Frontal cortex (tissue), 4 donors: ENCODE results near the gene ZER1. TPM values are rescaled to one million over a fixed set of nuclear protein-coding genes. Genes with fewer than 3 reads are reported as not detected.
"Not testable (repeated sequence)": the region's sequence is repeated elsewhere in the genome, so short reads cannot be mapped to it uniquely, and the experiment has no call there.

Experiments used
- DNase-seq, 2 donors: peaks; one replicate each; pipeline ENCODE4 v3.0.0; 2012; ENCODE audit warnings: low spot score in 2 of 2
- FAIRE-seq: peaks from 2 replicates; lab custom pipeline; 2012; peaks lifted over from hg19 to GRCh38; lab: Jason Lieb, UNC
- total RNA-seq: library from RNA; depleted of rRNA; stranded (reverse); fragments of >200 nt; gene quantifications from one replicate; pipeline ENCODE4 v1.2.3, GENCODE V29; 2014
- donor health status: control.
- donor health status: control.
- donor health status: control.

Gene ZER1
- total RNA-seq, 1 donor from 2014 or later: 20.4 TPM

DNA sequence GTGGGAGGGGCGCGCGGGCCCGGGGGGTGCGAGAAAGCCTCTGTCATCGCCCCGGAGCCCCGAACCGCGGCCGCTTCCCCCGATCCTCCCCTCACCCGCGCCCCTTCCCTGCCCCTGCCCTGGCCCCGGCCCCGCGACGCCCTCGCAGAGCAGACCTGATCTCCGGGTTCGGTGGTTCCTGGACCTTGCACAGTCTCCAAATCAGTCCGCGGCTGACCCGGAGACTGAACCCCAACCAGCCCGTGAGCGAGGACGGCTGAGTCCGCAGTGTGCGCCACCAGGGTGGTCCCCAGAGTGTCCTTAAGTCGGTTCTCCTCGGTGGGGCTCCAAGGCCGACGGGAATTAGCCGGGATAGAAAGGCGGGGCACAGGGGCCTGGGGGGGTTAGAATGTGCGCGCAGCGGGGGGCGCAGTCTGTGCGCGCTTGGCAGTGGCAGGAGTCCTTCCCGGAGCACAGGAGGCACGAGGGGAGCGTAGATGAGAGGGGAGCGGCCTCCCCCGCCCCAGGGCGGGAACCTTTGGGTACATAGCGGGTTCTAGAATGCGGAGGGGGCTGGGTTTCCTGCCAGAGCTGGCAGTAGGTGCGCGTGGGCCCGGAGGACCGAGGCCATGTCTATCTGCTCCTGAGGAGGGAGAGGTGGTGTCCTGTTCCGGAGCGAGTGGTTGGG is 68.6 kb downstream of the ZER1 start:
- DNase-seq (no peak), FAIRE-seq (no peak)

DNA sequence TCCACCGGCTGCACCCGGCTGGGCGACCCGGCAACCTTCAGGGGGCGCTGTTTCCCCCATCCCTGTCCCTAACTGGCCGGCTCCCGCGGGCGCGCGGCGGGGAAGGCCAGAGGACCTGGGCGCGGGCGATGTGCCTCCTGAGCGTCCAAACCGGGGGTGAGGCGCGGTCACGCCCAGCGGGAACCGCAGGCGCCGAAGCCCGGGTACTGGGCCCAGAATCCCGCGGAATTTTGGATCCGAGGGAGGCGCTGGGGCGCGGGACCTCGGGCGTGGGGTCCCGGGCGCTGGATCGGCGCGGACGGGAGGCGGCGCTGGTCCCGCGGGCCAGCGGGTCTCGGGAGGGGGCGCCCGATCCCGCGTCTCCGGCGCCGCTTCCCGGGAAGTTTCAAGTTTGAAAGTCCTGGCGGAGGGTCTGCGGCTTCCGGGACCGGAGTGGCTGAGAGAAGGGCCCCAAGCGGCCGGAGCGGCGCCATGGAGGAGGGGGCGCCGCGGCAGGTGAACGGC is 69.2 kb downstream of the ZER1 start, which contains the start of gene PKN3:
TSS of gene PKN3 (plus strand) at position 59 of the 504 bp plus-strand sequence. CDS start at position 472, 413 bp downstream.
- no peak for FAIRE-seq

DNA sequence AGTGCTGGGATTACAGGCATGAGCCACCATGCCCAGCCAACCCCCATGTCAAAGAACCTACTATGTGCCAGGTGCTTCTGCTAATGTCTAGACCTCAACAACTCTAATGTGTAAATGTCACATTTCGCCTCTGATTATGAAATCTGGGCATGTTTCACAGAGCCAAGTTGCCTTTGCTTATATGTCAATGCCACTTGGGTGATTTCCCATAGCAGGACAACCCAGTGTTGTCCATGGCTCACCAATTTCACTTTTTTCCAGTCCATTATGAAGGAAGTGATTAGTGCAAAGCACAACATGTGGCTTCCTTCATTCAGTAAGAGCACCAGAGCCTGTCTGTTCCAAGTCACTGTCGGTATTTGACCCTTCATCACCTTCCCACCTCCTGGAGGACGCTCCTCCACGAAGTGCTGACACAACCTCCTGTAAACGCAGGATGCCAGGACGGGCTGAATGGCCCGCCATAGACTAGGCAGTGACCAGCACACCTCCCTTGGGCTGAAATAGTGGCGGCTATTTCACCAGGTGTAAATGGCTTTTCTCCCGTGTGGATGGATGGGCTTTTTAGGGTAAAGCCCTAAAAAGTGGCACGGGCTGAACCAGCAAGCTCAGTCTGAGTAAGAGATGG is 70.4 kb downstream of the ZER1 start:
- FAIRE-seq (no peak), DNase-seq (no peak)

More for the DNA sequence above, 69.2 kb downstream of the ZER1 start, which contains the start of gene PKN3:
- DNase-seq: peak; percentile 84 to 93

DNA sequence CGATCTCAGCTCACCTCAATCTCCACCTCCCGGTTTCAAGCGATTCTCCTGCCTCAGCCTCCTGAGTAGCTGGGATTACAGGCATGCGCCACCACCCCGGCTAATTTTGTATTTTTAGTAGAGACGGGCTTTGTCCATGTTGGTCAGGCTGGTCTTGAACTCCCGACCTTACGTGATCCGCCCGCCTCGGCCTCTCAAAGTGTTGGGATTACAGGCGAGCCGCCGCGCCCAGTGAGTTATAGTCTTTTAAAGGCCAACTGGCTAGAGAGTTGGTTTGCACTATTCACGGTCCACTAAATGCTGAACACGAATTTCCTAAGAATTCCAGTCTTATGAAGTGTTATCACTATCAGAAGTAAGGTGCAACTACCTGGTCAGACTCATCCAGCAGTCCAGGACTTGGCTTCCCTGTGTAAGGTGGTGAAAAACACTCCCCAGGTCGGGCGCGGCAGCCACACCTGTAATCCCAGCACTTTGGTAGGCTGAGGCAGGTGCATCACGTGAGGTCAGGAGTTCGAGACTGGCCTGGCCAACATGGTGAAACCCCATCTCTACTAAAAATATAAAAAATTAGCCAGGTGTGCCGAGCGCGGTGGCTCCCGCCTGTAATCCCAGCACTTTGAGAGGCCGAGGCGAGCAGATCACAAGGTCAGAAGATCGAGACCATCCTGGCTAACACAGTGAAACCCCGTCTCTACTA is 72.5 kb downstream of the ZER1 start:
- FAIRE-seq, DNase-seq: not testable (repeated sequence)

DNA sequence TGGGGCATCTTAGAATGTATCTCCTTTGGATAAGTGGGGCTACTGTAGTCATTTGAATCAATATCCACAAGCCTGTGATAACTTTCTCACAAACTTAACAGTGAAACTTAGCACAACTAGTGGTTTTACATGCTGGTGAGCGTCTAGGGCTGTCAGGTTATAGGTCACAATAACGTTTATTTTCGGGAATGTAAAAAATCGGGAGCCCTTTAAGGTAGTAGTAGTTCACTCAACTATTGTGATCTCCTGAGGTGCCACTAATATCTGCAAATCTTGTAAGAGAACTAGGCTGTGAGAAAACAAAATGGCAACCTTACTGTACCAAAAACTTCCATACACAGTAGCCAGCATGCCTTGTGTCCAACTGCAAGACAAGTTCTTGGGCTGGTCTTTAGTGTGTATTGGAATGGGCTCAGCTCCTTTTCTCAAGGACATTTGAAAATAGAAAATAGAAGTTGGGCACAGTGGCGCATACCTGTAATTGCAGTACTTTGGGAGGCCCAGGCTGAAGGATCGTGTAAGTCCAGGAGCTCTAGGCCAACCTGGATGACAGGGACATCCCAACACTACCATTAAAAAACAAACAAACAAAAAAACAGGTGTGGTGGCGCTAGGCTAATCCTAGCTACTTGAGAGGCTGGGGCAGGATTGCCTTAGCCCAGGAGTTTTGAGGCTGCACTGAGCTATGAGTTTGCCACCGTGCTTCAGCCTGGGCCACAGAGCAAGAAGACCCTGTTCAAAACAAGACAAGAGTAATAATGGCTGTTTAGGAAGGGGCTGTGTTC is 74.6 kb downstream of the ZER1 start:
- FAIRE-seq: no peak
- no peak for DNase-seq

DNA sequence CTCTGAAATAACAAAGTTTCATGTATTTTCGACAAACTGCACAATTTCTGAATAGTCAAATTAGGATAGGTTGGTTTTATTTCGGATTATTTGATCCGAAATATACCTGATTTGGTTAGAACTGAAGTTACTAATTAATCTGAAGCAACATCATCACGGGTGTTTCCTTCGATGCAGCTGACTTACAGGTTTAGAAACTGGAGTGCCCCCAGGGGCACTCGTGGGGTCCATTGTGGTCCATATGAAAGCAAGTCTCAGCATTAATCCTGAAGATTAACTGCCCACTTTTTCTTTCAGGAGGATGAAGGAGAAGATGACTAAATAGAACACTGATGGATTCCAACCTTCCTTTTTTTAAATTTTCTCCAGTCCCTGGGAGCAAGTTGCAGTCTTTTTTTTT is 77.4 kb downstream of the ZER1 start:
- no peak for DNase-seq
- FAIRE-seq: no peak

DNA sequence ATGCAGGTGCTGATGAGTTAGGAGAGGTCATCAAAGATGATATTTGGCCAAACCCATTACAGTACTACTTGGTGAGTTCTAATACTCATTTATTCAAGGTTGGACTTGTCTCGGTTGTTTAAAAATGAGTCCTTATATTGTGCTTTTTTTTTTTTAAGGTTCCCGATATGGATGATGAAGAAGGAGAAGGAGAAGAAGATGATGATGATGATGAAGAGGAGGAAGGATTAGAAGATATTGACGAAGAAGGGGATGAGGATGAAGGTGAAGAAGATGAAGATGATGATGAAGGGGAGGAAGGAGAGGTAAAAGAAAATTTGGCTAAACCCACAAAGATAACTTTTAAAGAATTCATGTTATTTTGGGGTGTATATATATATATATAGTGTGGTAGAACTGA is 78.0 kb downstream of the ZER1 start:
- FAIRE-seq, DNase-seq: not testable (repeated sequence)

DNA sequence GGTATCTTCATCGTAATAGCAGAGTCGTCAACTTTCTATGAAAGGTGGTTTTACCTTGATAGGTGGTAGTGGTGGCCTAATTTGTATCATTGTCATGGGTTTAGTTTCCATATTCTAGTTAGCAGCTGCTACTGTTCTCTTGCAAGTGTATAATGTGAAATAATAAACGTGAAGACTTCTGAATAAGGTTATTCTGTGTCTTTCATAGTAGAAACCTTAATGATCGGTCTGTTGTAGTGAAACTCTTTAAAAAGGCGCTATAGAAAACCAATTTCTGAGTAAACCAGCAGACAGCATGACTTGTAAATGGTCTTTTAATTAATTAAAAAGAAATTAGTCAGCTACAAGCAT is 81.1 kb downstream of the ZER1 start:
- DNase-seq: no peak
- FAIRE-seq: no peak

DNA sequence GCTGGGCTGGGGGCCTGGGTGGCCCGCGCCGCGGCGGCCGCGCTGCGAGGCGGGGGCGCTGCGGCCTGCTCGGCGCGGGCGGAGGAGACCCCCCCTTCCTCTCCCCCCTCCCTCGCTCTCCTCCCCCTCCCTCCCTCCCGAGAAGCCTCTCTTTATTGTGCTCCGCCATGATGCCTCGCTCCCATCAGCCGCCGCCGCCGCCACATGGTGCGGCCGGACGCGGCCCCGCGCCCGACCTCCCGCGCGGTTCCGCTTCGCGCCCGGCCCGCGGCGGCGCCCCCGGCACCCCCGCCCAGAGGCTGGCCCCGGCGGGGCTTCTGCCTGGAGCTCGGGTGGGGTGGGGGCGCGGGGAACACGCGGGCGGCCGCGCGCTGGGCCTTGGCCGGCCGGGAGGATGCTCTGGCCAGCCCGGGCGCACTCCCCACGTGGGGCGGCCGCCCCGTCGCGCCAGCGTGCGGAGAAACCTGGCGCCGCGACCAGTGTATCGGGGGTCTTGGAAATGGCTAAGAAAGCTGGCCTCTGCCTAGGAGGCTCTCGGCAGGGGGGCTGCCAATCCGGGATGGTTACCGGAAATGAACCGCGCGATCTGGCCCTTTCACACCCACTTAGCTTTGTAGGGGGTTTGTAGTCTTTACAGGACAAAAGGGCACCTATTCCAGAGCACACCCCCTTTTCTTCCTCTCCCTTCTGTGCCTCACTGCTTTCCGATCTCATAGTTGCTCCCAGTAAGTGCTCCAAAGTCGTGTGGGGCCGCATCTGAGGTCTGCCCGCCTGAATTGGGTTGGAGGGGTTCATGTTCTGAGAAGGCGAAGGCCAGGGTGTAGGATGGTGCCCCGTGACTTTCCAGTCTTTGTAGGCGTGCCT is 81.7 kb downstream of the ZER1 start:
- FAIRE-seq (no peak), DNase-seq (peak; percentile 85 to 94)

DNA sequence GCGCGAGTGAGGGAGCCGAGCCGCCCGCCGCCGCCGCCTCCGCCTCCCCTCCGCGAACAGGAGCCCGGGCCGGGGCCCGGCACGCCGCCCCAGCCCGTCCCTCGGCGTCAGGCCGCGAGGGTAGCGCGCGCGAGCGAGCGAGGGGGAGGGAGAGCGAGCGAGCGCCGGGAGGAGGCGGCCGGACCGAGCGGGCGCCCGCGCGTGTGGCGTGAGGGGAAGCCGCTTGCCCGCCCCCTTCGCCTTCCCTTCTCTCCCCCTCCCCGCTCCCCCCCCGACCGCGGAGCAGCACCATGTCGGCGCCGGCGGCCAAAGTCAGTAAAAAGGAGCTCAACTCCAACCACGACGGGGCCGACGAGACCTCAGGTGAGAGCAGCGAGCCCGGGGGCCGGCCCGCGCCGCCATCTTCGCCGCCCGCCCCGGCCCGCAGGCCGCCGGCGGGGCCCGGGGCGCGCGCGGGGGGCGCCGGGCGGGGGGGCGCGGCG is 82.4 kb downstream of the ZER1 start:
- DNase-seq (no peak), FAIRE-seq (no peak)

DNA sequence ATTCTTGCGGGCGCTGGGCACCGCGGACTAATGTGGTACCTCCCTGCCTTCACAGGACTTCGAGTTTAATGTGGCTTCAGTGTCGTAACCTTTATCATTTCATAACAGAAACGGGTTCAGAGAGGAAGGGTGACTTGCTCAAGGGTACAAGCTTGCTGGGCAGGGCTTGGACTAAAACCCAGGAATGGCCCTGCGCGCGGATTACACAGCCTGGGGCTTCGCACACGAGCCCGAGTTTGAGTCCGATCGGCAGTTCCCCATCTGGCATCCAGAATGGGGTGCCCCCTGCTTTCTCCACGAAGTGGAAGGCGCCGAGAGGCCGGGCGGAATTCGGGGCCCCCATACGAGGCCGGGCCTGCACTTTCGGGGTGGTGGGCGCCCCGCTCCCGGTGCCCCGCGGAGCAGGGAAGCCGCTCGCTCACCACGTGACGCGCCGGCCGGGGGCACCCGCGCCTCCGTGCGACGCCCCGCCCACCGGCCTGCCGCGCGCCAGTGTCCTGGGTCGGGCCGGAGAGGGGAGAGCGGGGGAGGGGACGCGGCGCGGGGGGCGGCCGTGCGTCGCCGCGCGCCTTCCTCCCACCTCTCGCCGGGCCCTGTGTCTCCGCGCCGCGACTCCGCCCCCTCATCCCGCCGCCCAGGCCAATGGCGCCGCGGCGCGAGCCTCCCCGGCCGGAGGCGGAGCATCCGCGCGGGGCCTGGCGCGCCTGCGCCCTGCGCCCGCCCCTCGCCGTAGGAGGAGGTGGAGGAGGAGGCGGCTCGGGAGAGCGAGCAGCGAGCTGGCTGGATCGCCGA is 83.0 kb downstream of the ZER1 start, which contains the start of gene SET:
TSS of gene SET (plus strand) at position 722 of the 792 bp plus-strand sequence. CDS start 361 bp downstream, outside the sequence.
- FAIRE-seq (no peak), DNase-seq (peak; percentile 99)

DNA sequence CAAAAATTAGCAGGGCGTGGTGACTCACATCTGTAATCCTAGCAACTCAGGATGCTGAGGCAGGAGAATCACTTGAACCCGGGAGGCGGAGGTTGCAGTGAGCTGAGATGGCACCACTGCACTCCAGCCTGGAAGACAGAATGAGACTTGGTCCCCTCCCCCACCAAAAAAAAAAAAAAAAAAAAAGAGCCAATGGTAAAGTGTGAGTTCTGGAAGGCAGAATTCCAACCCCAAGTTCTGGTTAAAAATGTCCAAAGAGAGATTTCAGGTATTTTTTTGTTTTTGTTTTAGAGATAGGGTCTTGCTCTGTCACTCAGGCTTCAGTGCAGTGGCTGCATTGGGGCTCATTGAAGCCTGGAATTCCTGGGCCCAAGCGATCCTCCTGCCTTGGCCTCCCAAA is 84.3 kb downstream of the ZER1 start:
- FAIRE-seq (no peak), DNase-seq (no peak)

DNA sequence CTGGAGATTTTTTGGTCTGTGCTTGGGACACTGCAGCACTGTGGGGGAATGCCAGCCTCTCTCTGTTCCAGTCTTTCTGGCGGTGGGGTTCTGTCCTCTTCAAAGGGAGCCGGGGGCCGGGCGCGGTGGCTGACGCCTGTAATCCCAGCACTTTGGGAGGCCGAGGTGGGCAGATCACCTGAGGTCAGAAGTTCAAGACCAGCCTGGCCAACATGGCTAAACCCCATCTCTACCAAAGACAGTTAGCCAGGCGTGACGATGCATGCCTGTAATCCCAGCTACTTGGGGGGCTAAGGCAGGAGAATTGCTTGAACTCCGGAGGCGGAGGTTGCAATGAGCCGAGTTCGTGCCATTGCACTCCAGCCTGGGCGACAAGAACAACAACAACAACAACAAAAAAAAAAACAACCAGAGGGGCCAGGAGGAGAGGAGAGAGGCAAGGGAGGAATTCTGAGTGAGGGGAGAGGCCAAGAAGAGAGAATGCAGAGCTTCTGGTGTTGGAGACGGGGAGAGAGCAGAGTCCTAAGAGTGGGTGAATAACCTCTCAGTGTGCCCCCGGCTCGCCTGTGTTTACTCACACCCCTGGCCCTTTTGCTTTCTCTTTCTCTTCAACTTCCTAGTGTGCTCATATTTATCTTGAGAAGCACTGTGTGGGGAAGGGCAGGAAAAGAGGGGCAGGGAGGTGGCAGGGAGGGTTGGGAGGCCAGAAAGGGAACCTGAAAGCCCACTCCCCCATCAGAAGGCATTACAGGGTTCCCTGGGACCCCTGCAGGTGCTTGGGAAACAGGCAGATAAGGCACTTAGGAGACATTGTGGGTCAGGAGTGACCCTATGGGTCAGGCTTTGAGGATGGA is 85.9 kb downstream of the ZER1 start:
- no peak for DNase-seq
- no peak for FAIRE-seq

DNA sequence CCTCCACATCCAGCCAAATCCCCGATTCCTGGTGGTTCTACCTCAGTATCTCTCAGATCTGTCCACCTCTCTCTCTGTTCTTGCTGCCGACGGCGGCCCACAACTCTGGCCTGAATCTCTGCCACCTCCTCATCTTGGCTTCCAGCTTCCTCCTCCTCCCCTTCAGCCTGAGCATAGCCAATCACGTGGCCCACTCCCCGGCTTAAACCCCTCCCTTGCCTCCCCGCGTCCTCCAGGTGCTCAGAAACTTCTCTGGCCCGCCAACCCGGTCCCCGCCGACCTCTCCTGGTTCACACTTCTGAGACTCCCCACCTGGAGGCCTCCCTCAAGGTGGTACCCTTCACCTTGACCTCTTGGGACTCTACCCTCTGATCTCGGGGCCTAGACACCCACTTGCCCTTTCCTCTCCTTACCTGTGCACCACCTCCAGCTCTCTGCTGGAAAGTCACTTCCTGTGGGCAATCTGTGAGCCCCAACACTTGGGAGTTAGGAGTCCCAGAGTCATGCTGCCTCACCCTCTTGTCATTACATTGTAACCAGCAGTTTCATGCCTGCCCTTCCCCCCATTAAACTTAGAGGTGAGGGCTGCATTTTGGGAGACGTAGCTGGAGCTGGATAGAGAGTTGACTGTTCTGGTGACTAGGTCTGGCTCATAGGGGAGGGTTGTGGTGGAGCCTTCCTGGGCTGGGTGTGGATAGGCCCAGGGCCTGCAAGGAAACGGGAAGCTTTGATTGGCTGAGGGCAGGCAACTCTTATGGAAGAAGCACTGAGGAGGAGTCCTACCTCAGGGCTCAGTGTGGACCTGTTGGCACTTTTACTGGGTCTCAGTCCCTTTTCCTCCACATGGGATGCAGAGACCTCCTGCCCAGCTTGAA is 87.2 kb downstream of the ZER1 start:
- no peak for FAIRE-seq
- peak in 1 of 2 donors; percentile 53 for DNase-seq

DNA sequence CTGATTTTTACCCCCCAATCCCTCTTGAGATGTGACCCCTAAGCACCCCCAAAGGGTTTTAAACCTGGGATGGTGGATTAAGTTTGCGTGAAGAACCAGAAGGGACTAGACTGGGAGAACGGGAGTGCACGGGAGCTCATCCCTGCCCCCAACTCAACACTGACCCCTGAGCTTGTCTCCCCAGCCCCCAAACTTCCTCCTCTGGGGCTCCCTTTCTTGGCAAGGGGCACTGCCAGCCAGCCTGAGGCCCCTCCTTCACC is 87.7 kb downstream of the ZER1 start:
- FAIRE-seq (no peak), DNase-seq (no peak)

DNA sequence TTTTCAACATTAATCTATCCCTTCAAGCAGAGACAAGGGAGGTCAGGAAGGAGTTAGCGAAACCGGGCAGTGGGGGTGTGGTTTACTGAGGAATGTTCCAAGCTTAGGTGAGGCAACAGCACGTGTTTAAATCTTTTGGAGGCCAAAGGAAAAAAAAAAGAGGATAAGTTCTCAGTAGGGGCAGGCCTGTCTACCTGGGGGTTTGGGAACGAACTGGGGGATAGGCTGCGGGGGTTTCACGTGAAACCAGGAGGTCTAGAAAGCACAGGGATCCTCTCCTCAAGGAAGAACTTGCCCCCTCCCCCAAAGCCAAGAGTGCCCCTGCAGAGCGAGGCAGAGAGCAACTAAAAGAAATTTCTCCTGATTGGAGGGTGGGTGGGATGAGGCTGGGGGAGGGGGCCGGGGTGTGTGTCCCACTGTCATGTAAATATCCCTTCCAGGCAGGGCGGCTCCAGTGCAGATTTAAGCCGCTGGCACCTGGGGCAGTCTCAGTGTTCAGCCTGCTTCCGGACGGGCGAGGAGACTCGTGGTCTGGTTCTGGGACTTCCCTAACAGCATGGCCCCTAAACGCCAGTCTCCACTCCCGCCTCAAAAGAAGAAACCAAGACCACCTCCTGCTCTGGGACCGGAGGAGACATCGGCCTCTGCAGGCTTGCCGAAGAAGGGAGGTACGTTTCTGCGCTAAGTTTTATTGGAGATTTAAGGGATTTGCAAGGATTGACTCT is 88.2 kb downstream of the ZER1 start:
- DNase-seq: no peak
- no peak for FAIRE-seq
